Activated effector memory CD4-positive, alpha-beta T cell treated with Interleukin-2 at 50 U/mL for 16 hours (primary cell): Measurements from ENCODE around the gene ANXA2.
A peak's percentile ranks its signal among the peaks of the same experiment; 100 is the strongest.
"Not testable (repeated sequence)": the region's sequence is repeated elsewhere in the genome, so short reads cannot be mapped to it uniquely, and the experiment has no call there.

Experiments
- DNase-seq: peaks from one replicate; pipeline ENCODE4 v3.0.0-alpha.2; 2020

ANXA2 gene

DNA sequence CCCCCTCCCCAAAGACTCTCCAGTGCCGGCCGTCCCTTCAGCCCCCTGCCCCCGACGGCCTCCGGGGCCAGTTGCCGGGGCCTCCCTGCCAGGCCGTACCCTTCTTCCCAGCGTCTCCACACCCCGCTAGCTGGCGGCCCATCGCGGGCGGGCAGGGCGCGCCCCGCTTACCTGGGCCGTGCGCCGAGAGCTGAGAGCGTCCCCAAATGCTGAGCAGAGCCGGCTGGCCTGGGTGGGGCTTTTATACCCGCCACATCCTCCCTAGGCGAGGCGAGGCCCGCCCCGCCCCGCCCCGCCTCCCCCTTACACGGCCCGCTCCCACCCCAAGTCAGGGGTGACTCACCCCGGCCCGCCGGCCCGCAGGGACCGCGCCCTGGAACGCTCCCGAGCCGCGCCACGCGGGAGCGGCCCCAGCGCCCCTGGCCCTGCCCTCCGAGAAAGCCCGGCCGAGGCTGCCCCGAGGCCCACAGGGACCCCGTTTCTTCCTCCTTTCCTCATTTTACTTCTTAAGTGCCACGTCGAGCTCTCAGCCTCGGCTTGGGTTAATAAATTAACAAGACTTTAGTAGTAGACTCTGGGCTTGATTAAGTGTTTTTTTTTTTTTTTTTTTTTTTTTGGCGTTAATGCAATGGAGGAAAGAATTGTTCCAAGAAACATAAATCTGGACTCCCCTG lies at the start of gene ANXA2:
ANXA2 (minus strand) TSS at position 215 of the 674 bp plus-strand sequence. CDS start 11,911 bp downstream, outside the sequence.
- peak; percentile 82 for DNase-seq

DNA sequence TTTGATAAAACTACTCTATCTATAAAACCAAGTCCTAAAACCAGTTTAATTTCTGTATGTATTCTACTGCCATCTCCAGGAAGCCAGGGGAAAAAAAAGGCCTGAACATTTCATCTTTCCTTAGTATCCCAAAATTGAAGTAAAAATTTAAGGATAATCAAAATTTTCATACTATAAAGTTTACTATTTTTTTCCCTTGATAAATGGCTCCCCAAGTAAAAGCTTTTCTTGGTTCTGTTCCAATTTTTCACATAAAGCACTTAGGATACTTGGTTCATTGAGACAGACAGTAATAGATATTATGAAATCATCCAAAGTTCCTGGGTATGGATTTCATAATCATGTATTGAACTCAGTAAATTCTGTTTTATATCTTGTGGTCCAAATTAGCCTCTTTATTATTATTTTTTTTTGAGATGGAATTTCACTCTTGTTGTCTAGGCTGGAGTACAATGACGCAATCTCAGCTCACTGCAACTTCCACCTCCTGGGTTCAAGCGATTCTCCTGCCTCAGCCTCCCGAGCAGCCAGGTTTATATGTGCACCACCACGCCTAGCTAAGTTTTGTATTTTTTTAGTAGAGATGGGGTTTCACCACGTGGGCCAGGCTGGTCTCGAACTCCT lies 46.6 kb upstream of the ANXA2 start:
- DNase-seq: no peak

DNA sequence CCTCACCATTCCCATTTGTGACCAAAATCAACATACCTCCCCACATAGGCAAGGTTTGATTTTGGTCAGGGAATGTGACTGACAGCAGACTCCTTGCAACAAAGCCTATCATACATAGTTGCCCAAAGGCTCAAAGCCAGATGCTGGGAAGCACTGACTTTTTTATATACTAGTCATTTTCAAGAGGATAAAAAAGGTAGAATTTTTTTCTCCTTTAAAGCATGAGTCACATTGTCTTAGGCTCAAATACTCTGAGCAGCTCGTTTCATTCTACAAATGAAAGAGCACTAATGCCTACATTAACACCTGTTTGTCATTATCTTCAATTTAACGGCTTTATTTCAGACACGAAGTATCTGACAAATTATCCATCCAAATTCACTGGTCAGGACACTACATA lies 45.0 kb upstream of the ANXA2 start:
- DNase-seq: no peak

DNA sequence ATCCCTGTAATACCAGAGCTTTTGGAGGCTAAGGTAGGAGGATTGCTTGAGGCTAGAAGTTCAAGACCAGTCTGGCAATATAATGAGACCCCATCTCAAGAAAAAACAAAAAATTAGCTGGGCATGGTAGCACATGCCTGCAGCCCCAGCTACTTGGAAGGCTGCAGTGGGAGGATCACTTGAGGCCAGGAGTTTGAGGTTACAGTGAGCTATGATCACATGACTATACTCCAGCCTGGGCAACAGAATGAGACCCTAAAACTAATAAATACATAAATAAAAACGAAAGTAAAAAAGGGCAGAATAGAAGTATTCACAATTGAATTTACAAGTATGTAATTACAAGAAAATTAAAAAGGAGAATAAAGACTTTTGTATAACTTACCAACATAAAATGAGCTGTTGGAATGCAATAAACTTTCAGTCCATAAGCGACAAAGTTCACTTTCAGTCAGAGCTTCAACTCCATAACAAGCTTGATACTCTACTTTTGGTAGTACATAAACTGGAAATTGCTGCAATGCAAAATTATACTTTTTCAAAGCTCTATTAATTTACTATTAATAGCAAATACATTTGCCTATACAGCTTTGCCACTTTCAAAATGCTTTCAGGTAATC lies 44.4 kb upstream of the ANXA2 start:
- DNase-seq: no peak

DNA sequence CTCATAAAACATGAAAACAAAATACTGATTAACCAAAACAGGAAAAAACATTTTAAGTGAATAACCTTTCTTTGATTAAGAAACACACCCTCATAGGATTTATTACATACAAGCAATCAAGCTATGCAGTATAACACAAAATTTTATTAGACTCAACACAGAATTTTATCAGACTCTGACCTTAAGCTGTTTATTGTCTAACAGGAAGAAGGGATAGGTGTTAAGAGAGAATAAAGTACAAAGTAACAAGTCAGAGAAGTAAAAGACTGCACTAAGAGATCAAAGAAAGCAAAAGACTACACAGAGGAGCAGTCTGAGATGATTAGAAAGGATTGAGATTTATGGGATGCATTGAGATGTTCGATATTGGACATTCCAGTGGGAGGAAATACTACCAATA lies 43.5 kb upstream of the ANXA2 start:
- DNase-seq: no peak

DNA sequence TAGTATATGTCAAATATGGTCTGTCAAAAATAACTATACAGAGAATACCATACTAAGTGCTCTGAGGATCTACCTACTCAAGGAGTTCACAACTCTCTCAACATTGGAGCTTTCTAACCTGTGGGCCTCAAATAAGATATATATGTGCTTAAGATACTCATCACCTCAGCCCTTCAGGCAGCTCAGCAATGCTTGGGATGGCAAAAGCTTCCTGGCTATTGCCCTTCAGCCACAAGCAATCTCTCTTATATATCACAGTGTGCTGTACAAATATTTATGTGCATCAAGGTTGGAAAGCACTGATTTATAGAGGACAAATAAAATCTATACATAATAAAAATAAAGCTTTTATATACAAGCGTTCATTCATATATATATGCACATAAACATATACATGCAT lies 40.9 kb upstream of the ANXA2 start:
- DNase-seq: no peak

DNA sequence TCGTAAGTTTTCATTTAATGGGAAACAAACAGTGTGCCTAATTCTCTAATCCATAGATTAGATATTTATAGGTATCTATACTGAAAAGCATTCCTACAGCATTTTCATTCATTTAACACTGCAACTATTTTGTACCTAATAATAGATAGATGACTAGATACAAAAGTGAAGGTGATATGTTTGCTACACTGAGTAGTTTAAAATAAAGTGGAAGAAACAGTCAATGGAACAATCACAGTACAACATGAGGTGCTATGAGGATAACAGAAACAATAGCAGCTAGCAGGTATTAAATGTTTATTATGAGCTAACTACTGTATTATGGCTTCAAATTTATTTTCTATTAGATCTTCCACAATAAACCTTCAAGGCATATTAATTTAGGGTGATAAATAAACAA lies 31.1 kb upstream of the ANXA2 start:
- DNase-seq: no peak

DNA sequence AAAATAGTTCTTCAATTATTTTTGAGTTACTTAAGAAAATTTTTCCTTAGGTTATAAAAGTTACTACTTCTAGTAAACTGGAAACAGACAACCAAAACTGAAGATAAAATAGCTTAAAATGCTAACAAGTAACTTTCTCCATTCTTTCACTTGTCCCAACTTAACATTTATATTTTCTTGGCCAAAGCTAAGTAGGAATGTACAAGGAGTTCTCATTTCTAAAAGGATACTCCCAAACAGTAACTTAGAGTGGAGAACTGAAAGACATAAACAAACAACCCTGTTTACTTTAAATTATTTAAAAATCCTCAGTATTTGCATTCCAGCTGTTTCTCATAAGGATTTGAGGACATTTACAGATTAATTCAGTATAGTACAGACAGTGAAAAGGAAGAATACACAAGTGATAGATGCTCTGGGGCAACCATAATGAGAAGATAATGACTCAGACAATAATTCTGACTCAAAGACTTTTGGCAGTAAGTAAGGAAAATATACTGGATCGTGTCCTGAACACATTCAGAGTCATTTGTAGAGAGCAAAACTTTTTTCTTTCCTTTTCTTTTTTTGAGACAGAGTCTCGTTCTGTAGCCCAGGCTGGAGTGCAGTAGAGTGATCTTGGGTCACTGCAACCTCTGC lies 29.2 kb upstream of the ANXA2 start:
- DNase-seq: no peak

DNA sequence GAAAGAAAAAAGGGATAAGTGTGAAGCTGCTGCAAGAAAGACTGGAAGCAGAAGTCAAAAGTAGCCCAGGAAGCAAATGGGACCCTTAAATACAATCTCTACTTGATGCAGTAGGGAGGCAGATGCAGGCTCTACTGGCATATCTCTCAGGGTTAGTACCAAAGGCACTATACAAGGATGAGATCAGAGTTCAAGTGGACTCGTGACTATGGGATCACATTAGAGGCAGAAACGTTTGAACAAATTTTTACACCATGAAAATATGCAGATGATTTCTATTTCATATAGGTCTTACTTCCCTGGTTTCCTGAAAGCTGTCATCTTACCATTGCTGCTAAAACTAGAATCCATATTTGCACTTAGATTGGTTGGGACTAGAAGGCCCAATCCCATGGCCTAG lies 27.7 kb upstream of the ANXA2 start:
- DNase-seq: no peak

DNA sequence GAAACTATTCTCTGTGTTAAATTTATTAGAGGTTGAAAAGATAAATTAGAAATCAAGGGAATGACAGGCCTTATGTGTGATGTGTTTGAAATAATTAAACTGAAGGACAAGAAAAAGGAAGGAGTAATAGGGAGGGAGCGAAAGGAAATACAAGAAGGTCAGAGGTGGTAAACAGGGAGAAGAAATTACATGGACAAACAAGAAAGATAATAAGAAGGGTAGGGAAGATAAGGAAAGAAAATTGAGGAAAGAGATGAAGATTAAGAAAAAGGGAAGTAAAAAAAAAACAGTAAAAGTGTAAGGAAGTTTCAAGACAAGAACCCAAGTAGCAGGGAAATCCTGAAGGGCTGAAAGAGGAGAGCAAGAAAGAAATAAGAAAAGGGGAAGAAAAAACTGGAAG lies 26.2 kb upstream of the ANXA2 start:
- DNase-seq: no peak

DNA sequence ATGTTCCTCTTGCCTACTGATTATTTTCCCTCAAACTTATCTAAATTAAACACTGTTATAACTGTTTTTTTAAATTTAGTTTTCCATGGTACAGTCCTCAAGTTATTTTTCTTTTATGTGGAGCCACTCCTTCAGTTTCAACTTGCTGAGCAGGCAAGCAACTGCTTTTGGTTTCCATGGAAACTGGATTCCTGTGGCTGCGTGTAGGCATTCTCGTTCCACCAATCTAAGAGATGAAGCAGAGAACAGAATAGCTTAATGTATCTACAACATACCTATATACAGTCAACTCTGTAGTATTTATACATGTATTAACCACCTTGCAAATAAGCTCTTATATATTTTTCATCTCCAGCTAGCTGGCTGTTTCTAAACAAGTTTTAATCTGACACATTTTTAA lies 25.8 kb upstream of the ANXA2 start:
- no peak for DNase-seq

DNA sequence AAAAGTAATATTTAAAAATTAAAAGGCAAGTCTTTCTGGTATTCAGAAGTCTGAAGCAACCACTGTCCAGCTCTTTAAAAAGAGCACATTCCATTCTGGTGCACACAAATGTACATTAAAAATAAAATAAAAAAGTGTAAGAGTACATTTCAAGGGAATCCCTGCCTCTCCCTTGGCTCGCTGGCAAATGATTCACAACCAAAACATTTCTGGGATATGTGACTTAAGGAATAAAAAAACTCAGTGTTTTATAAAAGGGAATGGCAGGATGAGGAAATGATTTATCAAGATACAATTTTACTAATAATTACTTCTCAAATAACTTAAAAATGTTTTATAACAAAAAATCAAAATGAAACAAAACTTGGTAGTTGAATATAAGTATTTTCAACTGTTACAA lies 23.8 kb upstream of the ANXA2 start:
- DNase-seq: no peak

DNA sequence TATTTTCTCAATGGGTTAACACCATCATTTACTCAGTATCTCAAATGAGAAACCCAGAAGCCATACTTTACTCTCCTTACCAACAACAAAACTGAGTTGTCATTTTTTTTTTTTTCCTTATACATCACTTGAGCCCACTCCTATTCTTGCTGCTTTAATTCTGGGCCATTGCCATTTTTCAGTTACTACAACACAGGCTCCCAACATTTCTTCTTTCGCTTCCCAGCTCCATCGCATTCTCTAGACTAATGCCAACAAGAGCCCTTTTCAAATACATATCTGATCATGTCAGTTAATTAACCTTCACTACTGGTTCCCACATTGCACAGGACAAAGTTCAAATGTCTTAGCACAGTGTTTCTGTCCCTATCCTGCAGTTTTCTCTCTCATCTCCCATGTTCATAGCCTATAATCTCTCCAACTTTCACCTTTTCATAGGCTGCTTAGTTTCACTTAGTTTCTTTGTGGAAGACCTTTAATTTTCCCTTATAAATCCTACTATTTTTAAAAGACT lies 22.5 kb upstream of the ANXA2 start:
- DNase-seq: no peak

DNA sequence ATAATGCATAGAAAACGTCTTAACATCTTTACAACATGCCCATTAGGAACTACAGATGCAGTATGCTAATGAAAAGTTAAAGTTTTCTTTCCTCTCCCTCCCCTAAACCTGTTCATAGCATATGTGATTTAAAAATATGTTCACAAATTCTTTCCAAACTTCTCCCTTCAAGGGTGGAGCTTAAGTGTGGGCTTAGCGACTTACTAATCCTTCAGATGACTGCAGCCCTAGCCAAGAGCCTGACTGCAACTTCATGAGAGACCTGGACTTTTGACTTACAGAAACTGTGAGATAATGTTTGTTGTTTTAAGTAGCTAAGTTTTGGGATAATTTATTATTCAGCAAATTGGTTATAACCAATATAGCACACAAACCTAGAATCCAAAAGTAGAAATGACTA lies 22.0 kb upstream of the ANXA2 start:
- DNase-seq: no peak

DNA sequence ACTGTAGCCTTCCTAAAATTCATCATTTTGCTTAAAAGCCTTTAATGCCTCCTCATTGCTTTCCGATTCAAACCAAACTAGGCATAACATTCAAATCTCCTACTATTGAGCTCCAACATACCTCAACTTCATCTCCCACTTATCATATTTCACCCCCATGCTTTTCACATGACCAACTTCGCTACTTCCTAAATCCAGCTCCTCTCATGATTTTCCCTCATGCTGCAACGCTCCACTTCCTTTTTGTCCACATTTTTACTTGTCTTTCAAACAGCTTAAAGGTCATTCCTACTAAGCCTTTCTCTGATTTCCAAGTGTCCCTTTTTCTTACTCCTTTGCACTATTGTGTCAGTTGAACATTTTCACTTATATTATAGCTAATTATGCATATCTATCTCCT lies 20.3 kb upstream of the ANXA2 start:
- DNase-seq: no peak

DNA sequence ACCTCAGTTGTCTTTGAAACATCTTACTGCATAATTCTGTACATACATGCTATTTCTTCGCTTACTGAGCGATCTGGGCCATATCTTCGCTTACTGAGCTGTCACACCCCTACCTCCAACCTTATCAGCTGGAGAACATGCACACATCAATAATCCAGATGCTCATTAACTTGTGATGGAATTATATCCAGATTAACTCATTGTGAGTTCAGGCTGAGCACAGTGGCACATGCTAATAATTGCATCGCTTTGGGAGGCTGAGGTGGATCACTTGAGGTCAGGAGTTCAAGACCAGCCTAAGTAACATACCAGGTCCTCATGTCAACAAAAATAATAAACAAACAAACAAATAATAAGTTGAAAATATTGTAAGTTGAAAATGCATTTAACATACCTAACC lies 19.3 kb upstream of the ANXA2 start:
- DNase-seq: no peak

DNA sequence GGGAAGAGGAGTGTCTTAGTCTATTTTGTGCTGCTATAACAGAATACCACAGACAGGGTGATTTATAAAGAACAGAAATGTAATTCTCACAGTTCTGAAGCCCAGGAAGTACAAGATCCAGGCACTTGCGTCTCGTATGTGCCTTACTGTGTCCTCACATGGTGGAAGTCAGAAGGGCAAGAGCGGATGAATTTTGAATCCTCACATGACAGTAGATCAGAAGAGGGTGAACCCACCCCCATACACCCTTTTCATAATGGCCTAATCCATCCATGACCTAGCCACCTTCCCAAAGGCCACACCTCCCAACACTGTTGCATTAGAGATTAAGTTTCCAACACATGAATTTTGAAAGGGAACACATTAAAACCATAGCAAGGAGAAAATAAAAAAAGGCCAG lies 18.7 kb upstream of the ANXA2 start:
- DNase-seq: no peak

DNA sequence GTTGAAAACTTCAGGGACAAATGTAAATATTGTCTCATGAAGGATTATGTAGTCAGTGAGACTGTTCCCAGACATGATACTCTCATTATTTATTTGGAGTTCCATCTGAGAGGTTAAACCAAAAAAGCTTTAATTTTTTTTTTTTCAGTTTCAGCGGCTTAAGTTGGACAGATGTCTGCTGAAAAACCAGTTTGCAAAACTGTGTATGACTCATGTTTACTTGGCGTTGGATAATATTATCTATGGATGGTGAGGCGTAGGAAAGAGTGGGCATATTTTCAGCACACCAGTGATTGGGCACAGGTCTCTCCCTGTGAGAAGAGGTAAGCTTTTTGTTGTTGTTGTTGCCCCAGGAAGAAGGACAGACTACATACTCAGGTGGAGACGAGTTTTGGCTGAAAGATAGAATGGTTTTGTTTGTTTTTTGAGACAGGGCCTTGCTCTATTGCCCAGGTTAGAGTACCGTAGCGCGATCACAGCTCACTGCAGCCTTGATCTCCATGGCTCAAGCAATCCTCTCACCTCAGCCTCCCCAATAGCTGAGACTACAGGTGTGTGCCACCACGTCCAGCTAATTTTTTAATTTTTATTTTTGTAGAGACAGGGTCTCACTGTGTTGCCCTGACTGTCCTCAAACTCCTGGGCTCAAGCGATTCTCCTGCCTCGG lies 16.4 kb upstream of the ANXA2 start:
- DNase-seq: no peak

DNA sequence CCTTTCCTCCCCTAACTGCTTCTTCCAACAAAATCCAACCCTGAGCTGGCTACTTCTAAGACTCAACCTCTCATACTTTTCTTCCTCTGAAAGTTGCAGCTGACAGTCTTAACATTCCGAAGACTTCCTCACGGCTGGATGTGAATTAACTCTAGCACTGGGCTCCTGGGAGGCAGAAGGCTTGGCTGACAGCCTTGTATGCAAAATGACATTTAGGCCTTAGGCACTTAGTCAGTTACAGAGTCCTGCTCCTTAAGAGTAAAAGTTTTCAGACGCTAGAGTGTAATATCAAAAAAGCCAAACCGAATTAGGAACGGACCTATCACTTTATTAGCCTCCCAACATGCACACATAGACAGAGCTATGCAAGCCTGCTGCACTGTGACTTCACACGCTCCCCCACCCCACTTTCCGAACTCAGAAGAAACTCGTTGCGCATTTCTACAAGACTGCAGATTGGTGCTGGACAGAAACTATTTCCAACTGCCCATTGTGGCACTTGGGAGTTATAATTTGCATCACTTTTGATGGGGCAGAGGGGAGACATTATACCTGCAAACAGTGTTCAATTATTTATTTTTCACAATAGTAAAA lies 15.5 kb upstream of the ANXA2 start:
- DNase-seq: no peak

DNA sequence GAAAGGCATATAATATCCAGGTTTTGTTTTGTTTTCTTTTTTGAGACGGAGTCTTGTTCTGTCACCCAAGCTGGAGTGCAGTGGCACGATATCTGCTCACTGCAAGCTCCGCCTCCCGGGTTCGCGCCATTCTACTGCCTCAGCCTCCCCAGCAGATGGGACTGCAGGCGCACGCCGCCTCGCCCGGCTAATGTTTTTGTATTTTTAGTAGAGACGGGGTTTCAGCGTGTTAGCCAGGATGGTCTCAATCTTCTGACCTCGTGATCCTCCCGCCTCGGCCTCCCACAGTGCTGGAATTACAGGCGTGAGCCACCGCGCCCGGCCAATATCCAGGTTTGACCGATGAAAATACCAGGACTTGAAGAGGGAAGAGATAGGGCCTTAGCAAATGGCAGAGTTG lies 15.0 kb upstream of the ANXA2 start:
- DNase-seq: not testable (repeated sequence)

DNA sequence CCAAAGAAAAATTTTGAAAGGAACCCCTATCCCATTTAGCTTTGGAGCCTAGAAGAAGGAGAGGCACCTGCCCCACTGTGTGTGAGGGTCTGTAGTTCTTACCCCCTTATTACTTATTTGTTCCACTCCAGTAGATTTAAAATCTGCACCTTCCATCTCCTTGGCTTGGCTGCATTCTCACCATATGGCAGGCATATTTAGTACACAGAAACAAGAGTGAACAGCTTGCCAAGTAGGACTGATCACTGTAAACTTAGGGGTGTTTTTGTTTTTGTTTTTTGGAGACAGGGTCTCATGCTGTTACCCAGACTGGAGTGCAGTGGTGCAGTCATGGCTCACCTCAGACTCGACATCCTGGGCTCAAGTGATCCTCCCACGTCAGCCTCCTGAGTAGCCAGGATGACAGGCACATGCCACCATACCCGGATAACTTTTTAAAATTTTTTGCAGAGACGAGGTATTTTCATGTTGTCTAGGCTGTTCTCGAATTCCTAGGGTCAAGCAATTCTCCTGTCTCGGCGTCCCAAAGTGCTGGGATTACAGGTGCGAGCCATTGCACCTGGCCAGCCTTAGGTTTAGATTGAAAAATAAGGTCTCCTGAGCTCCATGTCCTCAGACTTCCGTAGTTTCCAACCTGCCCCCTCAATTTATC lies 14.1 kb upstream of the ANXA2 start:
- no peak for DNase-seq

DNA sequence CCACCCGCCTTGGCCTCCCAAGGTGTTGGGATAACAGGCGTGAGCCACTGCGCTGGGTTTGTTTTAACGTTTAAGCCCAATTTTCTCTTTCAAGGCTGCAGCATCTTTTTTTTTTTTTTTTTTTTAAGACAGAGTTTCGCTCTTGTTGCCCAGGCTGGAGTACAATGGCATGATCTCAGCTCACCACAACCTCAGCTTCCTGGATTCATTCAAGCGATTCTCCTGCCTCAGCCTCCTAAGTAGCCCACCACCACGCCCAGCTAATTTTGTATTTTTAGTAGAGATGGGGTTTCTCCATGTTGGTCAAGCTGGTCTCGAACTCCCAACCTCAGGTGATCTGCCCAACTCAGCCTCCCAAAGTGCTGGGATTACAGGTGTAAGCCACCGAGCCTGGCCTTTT lies 12.6 kb upstream of the ANXA2 start:
- not testable (repeated sequence) for DNase-seq
